Adrenal gland (tissue), 12 donors: ENCODE measurements around the gene FBXO30. TPM values are rescaled to one million over a fixed set of nuclear protein-coding genes. Genes with fewer than 3 reads are reported as not detected.

Experiments
- DNase-seq, 7 donors: peaks; one replicate each; pipeline ENCODE4 v3.0.0-alpha.2; 2019 to 2020
- H3K27ac ChIP-seq, 5 donors: fragments of 200-600 bp; sonication (generic) in 4 of 5; 1 replicate in 3 of 5; 2 replicates in 2 of 5; pipeline versions ENCODE4 v1.5.1 to v1.8.0; 2016 to 2020; ENCODE audit warnings: mild to moderate bottlenecking in 1 of 5
- H3K27me3 ChIP-seq: fragments of 200-600 bp; 2 replicates; pipeline ENCODE4 v1.8.0; 2021
- H3K36me3 ChIP-seq, 2 donors: fragments of 200-600 bp; replicated peaks in 1 of 2; 1 replicate in 1 of 2; 2 replicates in 1 of 2; pipeline versions ENCODE4 v1.5.1 to v1.8.0; 2018 to 2022
- H3K4me1 ChIP-seq, 2 donors: fragments of 200-600 bp; replicated peaks in 1 of 2; 1 replicate in 1 of 2; 2 replicates in 1 of 2; pipeline versions ENCODE4 v1.5.1 to v1.8.0; 2018 to 2021
- H3K4me3 ChIP-seq, 4 donors: fragments of 200-600 bp; sonication (generic) in 3 of 4; one replicate each; pipeline ENCODE4 v1.5.1; 2016 to 2018
- H3K9me3 ChIP-seq, 3 donors: fragments of 200-600 bp; sonication (generic) in 1 of 3; replicated peaks in 1 of 3; 1 replicate in 2 of 3; 2 replicates in 1 of 3; pipeline versions ENCODE4 v1.5.1 to v1.8.0; 2016 to 2021
- CTCF ChIP-seq, 6 experiments: fragments of 450-650 bp in 4 of 6; fragments of 200-600 bp in 2 of 6; sonication (generic) in 1 of 6; IDR thresholded peaks; 1 replicate in 5 of 6; 2 replicates in 1 of 6; pipeline versions ENCODE4 v1.5.1 to v1.8.0; 2016 to 2021; ENCODE audit warnings: antibody characterized with exemption in 6 of 6, mild to moderate bottlenecking in 2 of 6, moderate library complexity in 1 of 6
- POLR2A ChIP-seq, 2 donors: fragments of 450-650 bp; IDR thresholded peaks; one replicate each; pipeline ENCODE4 v1.6.1; 2017; ENCODE audit warnings: antibody characterized with exemption in 2 of 2, mild to moderate bottlenecking in 2 of 2, moderate library complexity in 1 of 2
- WGBS, 4 donors: extraction: QIAGEN DNeasy Blood & Tissue Kit in 2 of 4; methylation state at CpG; one replicate each; pipeline versions ENCODE4 v1.1.5 to v1.1.7; 2013 to 2017; 5-methylcytosine and 5-hydroxymethylcytosine counted together
- intact Hi-C, 2 donors: fragments of 100-400 bp; cut with DNase I; formaldehyde crosslinking; loops; one replicate each; pipeline versions ENCODE4 v1.14.1 to v1.15.0; 2022 to 2023
- polyA plus RNA-seq, 3 donors: library from polyadenylated mRNA; stranded (reverse); fragments of 200-250 nt in 2 of 3; fragments of 350-450 nt in 1 of 3; fragmentation: Illumina TruSeq in 1 of 3; extraction: RNeasy Lipid Tissue Mini Kit (QIAGEN cat#74804) in 1 of 3; gene quantifications; one replicate each; pipeline ENCODE4 v1.2.3, GENCODE V29; 2013 to 2014
- total RNA-seq, 9 donors: library from RNA; depleted of rRNA in 4 of 9; stranded (reverse); fragments of >200 nt in 4 of 9; fragments of 120-200 nt in 1 of 9; fragmentation: NEBNext Ultra II Directional in 1 of 9; extraction: Animal tissue kit (Norgen Biotek cat#: 25700) in 1 of 9; gene quantifications; one replicate each; pipeline versions ENCODE4 v1.1.0 to v1.2.4, GENCODE V29; 2013 to 2023
- donor health status: healthy with polysubstance abuse.
- donor health status: Bipolar disorder and iron deficiency.
- donor health status: DM: yes; HTN: yes; CAD: no.
- donor health status: DM: no; HTN: no; CAD: no.
- donor health status: DM: no; HTN: no; CAD: no.
- donor health status: DM: yes; HTN: yes; CAD: no.

Gene FBXO30
- total and polyA plus RNA-seq, 12 donors, result 3.8 to 13.1 (median 8.3) TPM

GRCh38 chr6:145838305-145838704, 23.7 kb upstream of the FBXO30 start:
- Histone ChIP-seq H3K27me3 (no peaks in the 10 kb centered on the region), H3K27ac (no peak overlapping the region), H3K4me1 (no peaks in the 10 kb centered on the region), H3K9me3 (no peaks in the 10 kb centered on the region), H3K4me3 (no peak overlapping the region), H3K36me3 (no peaks in the 10 kb centered on the region)
- WGBS, 4 donors, result 97 to 100% (median 100%) methylated on average over 1 of the region's 1 CpG
- TF ChIP-seq POLR2A (IDR thresholded peaks at IDR 0.05) (no peak), CTCF (IDR thresholded peaks at IDR 0.05) (no peak)
- intact Hi-C loops, result no loop called here
- no peak for DNase-seq

GRCh38 chr6:145836772-145837171, 22.2 kb upstream of the FBXO30 start:
- Histone ChIP-seq H3K4me3 (no peak overlapping the region), H3K4me1 (no peaks in the 10 kb centered on the region), H3K9me3 (no peaks in the 10 kb centered on the region), H3K36me3 (no peaks in the 10 kb centered on the region), H3K27me3 (no peaks in the 10 kb centered on the region), H3K27ac (no peak overlapping the region)
- 92 to 100% (median 98%) methylated on average over 1 of the region's 1 CpG for WGBS, 4 donors
- no peak for DNase-seq
- intact Hi-C loops, result no loop called here
- TF ChIP-seq CTCF (IDR thresholded peaks at IDR 0.05) (no peak), POLR2A (IDR thresholded peaks at IDR 0.05) (no peak)

- H3K4me1 ChIP-seq, result no peaks in the 10 kb centered on the region
- 76 to 88% (median 86%) methylated on average over 2 of the region's 2 CpGs for WGBS, 4 donors
- TF ChIP-seq POLR2A (IDR thresholded peaks at IDR 0.05) (no peak), CTCF (IDR thresholded peaks at IDR 0.05) (no peak)
- H3K4me3 ChIP-seq, result no peak overlapping the region
- H3K9me3 ChIP-seq, result no peaks in the 10 kb centered on the region
- H3K27me3 ChIP-seq, result no peaks in the 10 kb centered on the region
- no peak overlapping the region for H3K27ac ChIP-seq
- H3K36me3 ChIP-seq, result no peaks in the 10 kb centered on the region
- no peak for DNase-seq
- intact Hi-C loops, result no loop called here
These were observed 21.6 kb upstream of the FBXO30 start for GRCh38 chr6:145836170-145836569.

GRCh38 chr6:145830612-145831011, 16.0 kb upstream of the FBXO30 start:
- no peak for TF ChIP-seq CTCF (IDR thresholded peaks at IDR 0.05)
- DNase-seq, result no peak
- Histone ChIP-seq H3K36me3 (no peaks in the 10 kb centered on the region), H3K4me1 (no peaks in the 10 kb centered on the region), H3K27me3 (no peaks in the 10 kb centered on the region), H3K27ac (no peak overlapping the region), H3K4me3 (no peak overlapping the region), H3K9me3 (no peaks in the 10 kb centered on the region)
- intact Hi-C loops, result no loop called here
